ENCODE measurements around the gene NIPBL.
"Not testable (repeated sequence)": the region's sequence is repeated elsewhere in the genome, so short reads cannot be mapped to it uniquely, and the experiment has no call there.

NIPBL gene

DNA sequence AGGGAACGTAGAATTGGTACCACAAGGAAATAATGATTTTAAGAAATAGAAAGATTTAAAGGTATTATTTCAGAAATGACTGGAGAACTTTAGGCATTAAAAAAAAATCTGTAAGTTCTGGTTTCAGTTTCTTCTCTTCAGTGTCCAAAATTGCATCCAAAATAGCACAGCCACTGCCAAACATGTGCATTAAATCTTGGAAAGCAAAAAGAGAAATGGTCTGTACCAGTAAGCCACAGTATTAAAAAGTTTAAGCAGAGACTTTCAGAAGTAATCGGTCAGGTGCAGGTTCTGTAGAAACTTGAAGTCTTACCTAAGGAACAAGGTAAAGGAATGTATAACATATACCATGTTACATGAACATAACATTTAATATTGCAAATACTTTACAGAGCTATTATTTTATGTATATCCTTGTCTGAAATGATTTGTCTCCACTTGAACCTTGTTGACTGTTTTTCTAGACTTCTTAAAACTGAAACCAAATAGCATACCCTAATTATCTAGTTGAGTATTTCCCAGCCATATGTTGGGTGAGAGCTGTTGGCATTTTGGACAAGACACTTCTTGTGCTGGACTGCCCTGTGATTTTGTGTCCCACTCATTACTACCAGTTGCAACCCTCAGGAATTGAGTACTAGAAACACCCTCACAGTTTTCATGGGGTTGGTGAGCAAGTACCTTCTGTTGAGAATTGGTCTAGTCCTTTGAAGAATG is 32.1 kb downstream of the NIPBL start:
- no peak for DNase-seq

GRCh38 chr5:36915653-36916052 is 39.1 kb downstream of the NIPBL start:
- DNase-seq: no peak

GRCh38 chr5:36916614-36917013 is 40.0 kb downstream of the NIPBL start:
- DNase-seq: not testable (repeated sequence)

- DNase-seq: not testable (repeated sequence)
Measured at GRCh38 chr5:36917358-36917757, 40.8 kb downstream of the NIPBL start.

- no peak for DNase-seq
Measured at GRCh38 chr5:36919238-36919637, 42.7 kb downstream of the NIPBL start.

GRCh38 chr5:36919650-36920049 is 43.1 kb downstream of the NIPBL start:
- no peak for DNase-seq

DNA sequence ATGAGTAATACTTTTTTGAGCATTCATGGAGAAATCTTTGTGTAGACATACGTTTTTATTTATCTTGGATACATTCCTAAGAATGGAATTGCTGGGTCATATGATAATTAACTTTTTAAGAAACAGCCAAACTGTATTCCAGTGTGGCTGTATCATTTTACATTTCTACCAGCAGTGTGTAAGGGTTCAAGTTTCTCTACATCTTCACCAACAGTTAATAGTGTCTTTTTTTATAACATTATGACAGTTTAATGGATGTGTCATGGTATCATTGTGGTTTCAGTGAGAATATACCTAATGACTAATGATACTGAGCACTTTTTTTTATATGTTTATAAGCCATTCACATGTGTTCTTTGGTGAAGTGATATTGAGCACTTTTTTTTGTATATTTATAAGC is 52.4 kb downstream of the NIPBL start:
- no peak for DNase-seq

GRCh38 chr5:36929438-36929837 is 52.9 kb downstream of the NIPBL start:
- no peak for DNase-seq

- DNase-seq: no peak
Measured at GRCh38 chr5:36932056-36932455, 55.5 kb downstream of the NIPBL start.

GRCh38 chr5:36932699-36933098 is 56.1 kb downstream of the NIPBL start:
- DNase-seq: no peak

GRCh38 chr5:36934740-36935356 is 58.3 kb downstream of the NIPBL start:
- DNase-seq: peak; percentile 11

DNA sequence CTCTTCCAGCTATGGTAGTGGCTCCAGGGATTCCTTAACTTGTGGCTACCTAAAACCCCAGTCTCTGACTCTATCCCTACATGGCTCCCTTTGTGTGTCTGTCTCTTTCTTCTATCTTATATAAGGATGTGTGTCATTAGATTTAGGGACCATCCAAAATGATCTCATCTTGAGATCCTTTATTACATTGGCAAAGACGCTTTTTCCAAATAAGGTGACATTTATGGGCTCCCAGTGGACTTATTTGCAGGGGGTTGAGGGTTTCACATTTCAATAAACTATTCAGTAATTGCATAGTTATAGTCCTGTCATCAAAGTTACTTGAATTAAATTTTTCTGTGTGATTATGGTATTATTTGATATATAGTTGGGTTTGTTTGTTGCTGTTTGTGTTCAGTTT is 59.2 kb downstream of the NIPBL start:
- no peak for DNase-seq

DNA sequence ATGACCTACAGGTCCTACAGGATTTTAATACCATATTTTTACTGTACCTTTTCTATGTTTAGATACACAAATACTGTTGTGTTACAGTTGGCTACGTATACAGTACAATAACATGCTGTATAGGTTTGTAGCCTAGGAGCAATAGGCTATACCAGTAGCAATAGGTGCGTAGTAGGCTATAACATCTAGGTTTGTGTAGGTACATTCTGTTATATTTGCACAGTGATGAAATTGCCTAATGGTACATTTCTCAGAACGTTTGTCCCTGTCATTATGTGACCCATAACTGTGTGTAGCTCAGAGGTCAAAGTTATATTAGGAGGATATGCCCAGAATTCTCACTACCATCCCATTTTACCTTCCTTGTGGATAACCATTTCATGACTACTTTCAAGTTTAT is 59.7 kb downstream of the NIPBL start:
- no peak for DNase-seq

DNA sequence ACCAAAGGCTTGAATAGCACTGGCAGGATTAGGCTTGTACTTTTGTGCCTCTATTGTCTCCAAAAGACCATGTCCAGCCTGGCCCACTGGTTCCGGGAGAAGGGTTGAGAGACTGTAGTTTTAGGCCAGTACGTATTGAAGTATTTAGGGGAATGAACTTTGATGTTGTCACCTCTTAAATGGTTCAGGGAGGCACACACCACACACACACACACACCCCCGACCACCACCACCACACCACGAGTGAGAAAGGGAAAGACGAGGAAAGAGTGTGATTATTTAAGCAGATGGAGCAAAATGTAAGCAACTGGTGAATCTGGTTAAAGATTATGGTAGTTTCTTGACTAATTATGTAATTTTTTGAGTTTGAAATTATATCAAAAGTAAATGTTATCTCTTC is 61.6 kb downstream of the NIPBL start:
- no peak for DNase-seq

DNA sequence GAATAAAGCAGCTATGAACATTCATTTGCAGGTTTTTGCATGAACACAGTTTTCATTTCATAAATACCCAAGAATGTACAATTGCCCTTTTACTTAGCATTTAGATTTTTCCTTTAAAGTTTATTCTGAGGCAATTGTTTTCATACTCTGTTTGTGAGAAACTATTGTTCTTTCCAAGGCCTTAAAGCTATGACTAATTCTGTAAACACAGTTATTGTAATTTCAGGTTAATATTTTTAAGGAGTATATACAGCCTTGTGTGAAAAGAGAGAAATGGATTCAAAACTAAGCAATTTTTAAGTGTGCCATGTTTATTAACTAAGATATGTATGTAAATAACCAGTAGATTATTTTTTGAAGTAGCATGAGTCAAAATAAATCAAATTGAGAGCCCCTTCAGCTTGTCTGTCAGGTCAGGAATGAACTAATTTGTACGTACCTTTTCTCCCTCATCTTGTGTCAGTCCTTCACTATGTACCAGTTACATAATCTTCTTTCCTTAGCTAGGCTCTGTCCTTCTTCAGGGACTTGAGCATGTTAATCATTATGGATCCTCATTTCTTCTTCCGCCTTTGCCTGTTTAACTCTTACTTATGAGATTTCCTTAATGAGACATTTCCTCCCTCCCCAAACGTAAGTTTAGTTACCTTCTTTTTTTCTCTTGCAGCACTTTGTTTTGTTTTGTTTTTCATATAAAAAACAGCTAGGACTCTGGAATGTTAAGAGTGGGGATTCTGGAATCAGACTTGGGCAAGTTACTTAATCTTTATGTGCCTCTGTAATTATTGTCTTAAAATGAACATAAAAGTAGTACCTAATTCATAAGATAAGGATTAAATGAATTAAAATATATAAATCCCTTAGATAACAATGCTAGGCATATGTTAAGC is 63.6 kb downstream of the NIPBL start:
- no peak for DNase-seq

DNA sequence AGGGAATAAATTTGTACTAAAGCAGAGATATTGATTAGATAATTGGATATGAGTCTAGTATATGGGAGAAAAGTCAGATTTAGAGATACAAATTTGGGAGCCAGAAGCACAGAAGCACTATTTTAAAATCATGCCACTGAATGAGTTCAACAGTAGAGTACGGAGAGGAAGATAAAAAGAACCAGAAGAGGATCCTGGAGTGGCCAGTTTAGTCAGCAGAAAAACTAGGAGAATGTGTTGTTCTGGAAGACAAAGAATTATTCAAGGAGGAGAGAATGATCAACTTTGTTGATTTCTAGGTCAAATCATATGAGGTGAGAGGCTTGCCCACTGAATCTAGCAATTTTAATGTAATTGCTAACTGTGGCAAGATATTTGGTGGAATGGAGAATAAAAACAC is 67.0 kb downstream of the NIPBL start:
- DNase-seq: no peak

GRCh38 chr5:36944024-36944423 is 67.5 kb downstream of the NIPBL start:
- no peak for DNase-seq

DNA sequence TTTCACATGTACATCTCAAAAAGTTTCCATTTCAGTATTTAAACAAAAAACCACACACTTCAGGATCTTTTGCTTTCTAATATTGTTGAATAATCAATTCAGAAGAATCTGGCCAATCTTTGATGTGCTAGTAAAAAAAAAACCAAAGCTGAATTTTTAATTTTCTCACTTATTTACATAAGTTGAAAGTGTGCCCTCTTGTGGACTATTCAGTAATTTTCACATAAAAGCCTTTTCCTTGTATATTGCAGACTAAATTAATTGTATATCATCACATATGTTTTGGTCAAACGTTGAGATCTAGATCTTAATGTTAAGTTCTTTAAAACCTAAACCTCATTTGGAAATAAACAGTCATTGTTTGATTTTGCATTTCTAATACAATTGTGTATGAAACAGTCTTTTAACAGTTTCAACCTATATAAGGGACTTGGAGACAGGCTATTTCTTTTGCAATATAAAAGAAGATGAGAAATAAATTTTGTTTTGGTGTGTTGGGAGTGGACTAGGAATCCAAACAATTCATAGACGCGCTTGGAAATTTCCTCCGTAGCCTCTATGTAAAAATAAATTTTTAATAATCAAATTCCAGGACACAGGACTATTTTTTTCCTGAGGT is 68.1 kb downstream of the NIPBL start:
- DNase-seq: no peak

- DNase-seq: no peak
Measured at GRCh38 chr5:36945687-36946086, 69.1 kb downstream of the NIPBL start.

DNA sequence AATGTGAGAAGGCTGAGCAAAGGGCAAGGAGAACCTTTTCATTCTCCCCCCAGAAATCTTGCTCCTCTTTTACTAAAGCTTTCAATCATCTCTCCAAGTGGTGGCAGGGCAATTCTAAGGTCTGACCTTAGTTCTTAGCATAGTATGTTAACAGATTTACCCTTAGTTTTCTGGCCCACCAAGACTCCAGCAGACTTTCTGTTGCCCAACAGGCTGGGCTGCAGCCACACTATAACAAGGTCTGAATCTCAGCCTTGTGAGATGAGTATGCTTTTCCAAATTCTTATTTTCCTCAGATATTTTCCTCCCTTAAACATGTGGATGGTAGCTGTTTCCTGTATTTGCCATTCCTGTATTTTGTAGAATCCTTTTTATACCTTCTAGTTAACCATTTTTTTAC is 69.5 kb downstream of the NIPBL start:
- no peak for DNase-seq

DNA sequence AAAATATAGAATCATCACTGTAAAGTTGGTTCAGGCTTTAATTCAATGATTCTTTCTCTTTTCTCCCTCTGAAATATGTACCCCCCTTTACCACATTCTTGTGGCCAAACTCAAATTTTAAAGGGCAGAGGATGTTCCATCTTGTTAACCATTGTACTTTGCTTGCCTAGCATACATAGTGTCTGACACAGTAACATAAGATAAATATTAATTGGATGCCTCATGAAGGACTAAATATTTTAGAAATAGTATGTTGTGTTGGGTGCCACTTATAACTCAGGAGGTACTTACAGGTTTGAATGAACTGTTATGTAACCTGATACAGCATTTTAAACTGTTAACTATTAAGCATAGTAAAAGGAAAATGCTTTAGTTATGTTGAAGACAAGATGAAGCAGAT is 71.5 kb downstream of the NIPBL start:
- DNase-seq: no peak

DNA sequence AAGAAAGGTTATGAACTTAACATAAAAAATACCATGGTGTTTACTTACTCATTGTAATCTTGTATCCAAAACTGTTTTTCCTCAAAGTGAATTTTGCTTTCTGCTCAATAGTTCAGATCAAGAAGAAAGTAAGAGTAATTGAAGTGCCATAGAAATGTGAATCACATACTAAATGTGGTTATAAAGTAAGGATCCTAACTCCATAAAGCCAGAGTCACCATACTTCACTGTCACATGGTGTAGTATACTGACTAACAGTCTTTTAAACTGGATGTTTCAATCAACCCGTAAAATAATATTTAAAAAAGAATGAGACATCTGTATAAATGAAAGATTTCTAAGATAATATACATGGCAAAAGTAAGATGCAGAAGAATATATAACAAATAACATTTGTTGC is 72.1 kb downstream of the NIPBL start:
- no peak for DNase-seq

DNA sequence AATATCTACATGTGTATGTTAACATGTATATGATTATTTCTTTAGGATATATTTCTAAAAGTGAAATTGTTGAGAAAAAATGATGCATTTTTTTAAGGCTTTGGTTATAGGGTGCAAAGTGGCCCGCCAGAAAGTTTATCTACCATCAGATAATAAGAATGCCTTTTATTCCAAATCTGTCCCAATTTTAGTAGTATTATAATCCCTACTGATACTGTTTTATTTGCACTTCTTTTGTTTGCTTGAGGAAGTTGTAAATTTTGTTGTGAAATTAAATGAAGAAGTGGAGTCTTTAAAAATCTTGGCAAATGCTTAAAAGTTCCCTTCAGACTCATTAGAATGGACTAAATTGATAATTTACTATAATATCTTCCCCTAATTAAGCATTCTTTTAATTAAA is 73.0 kb downstream of the NIPBL start:
- DNase-seq: no peak

Measured in activated CD4-positive, alpha-beta T cell treated with anti-CD3 and anti-CD28 coated beads for 48 hours (primary cell).